HepG2 (cell line): Measurements from ENCODE around the gene ZG16B. TPM values are rescaled to one million over a fixed set of nuclear protein-coding genes. Genes with fewer than 3 reads are reported as not detected.

Experiments used
- NR2F1 ChIP-seq, 2 experiments: fragments of 450-650 bp in 1 of 2; formaldehyde crosslinking in 1 of 2; IDR thresholded peaks; 2 replicates each; pipeline versions ENCODE4 v1.5.0 to v1.6.1; 2016 to 2020; ENCODE audit warnings: mild to moderate bottlenecking in 1 of 2, missing compliant biosample characterization in 1 of 2, missing genetic modification reagents in 1 of 2, moderate library complexity in 1 of 2
- YEATS2 ChIP-seq: sonication (generic); formaldehyde crosslinking; IDR thresholded peaks from 2 replicates; pipeline ENCODE4 v1.4.0; 2020; ENCODE audit warnings: missing genetic modification reagents, borderline replicate concordance
- ZNF251 ChIP-seq: sonication (generic); formaldehyde crosslinking; IDR thresholded peaks from 2 replicates; pipeline ENCODE4 v1.9.0; 2021; ENCODE audit warnings: mild to moderate bottlenecking, missing genetic modification reagents
- ZNF724P ChIP-seq: sonication (generic); formaldehyde crosslinking; IDR thresholded peaks from 2 replicates; pipeline ENCODE4 v1.8.0; 2022; ENCODE audit warnings: missing genetic modification reagents, borderline replicate concordance
- polyA plus RNA-seq, 8 experiments: library from polyadenylated mRNA; depleted of rRNA in 3 of 8; stranded (reverse) in 7 of 8; unstranded in 1 of 8; fragments of >200 nt; fragmentation: Illumina TruSeq in 4 of 8; extraction: Trizol in 4 of 8; gene quantifications; 2 replicates each; pipeline versions ENCODE4 v1.2.1 to v1.2.3, GENCODE V29; 2011 to 2016; ENCODE audit warnings: low read depth in 4 of 8, missing spikeins in 1 of 8, mixed read lengths in 1 of 8; ENCODE audit not compliant: insufficient read depth in 1 of 8
- total RNA-seq, 5 experiments: library from RNA; depleted of rRNA; stranded (reverse); fragments of >200 nt; fragmentation: Illumina TruSeq; extraction: Trizol; gene quantifications; 2 replicates each; pipeline ENCODE4 v1.2.3, GENCODE V29; 2016; ENCODE audit warnings: low read depth in 1 of 5
- TF ChIP-seq, protein P1 (sequence below): IDR thresholded peaks from 2 replicates; pipeline ENCODE4 v1.6.1; 2016; ENCODE audit warnings: low read depth, missing genetic modification reagents, missing compliant biosample characterization
- TF ChIP-seq, protein P2 (sequence below): sonication (generic); formaldehyde crosslinking; IDR thresholded peaks from 2 replicates; pipeline ENCODE4 v1.4.0; 2020; ENCODE audit warnings: missing genetic modification reagents
- TF ChIP-seq, protein P3 (sequence below): sonication (generic); formaldehyde crosslinking; IDR thresholded peaks from 2 replicates; pipeline ENCODE4 v1.5.1; 2020; ENCODE audit warnings: mild to moderate bottlenecking, missing genetic modification reagents, borderline replicate concordance
- TF ChIP-seq, protein P4 (sequence below): sonication (generic); formaldehyde crosslinking; IDR thresholded peaks from 2 replicates; pipeline ENCODE4 v1.4.0; 2020; ENCODE audit warnings: mild to moderate bottlenecking, missing genetic modification reagents

Gene ZG16B
- total and polyA plus RNA-seq, 2 of the 13 experiments (the other 11 are each of a cell fraction or from before 2014, with no cell fraction given) = 1.5 to 11.3 TPM

DNA sequence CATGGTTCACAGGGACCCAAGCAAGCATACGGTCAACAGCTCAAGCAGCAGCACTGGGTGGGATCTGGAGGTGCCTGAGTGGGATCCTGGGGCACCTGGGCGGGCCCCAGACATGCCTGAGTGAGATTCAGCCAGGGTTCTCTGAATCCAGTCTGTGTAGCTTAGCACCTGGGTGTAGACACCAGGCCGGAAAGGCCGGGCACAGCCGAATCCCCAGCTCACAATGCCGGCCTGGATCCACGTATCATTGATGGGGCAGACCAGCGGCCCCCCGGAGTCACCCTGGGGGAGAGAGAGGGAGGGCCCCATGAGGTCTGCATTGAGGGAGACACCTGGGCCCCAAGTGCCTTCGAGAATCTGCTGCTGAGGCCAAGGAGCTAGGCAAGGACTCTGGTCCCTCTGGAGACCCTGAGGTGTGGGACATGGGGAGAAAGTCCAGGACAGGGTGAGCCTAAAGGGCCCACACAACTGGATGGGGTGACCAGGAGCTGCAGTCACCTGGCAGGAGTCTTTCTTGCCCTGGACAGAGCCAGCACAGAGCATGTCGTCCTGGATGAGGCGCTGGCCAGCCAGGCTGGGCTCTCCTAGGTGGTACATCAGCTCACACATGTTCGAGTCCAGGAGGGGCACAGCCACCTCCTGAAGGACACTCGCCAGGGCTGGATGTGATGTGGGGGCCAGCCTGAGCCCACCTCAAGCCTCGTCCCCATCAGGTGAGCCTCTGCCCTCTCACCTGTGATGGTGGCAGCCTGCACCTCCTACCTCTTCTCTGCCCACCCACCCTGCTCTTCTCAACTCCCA, 9.7 kb downstream of the ZG16B start (continued):
- TF ChIP-seq, protein P1, sequence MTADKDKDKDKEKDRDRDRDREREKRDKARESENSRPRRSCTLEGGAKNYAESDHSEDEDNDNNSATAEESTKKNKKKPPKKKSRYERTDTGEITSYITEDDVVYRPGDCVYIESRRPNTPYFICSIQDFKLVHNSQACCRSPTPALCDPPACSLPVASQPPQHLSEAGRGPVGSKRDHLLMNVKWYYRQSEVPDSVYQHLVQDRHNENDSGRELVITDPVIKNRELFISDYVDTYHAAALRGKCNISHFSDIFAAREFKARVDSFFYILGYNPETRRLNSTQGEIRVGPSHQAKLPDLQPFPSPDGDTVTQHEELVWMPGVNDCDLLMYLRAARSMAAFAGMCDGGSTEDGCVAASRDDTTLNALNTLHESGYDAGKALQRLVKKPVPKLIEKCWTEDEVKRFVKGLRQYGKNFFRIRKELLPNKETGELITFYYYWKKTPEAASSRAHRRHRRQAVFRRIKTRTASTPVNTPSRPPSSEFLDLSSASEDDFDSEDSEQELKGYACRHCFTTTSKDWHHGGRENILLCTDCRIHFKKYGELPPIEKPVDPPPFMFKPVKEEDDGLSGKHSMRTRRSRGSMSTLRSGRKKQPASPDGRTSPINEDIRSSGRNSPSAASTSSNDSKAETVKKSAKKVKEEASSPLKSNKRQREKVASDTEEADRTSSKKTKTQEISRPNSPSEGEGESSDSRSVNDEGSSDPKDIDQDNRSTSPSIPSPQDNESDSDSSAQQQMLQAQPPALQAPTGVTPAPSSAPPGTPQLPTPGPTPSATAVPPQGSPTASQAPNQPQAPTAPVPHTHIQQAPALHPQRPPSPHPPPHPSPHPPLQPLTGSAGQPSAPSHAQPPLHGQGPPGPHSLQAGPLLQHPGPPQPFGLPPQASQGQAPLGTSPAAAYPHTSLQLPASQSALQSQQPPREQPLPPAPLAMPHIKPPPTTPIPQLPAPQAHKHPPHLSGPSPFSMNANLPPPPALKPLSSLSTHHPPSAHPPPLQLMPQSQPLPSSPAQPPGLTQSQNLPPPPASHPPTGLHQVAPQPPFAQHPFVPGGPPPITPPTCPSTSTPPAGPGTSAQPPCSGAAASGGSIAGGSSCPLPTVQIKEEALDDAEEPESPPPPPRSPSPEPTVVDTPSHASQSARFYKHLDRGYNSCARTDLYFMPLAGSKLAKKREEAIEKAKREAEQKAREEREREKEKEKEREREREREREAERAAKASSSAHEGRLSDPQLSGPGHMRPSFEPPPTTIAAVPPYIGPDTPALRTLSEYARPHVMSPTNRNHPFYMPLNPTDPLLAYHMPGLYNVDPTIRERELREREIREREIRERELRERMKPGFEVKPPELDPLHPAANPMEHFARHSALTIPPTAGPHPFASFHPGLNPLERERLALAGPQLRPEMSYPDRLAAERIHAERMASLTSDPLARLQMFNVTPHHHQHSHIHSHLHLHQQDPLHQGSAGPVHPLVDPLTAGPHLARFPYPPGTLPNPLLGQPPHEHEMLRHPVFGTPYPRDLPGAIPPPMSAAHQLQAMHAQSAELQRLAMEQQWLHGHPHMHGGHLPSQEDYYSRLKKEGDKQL (CRISPR knock-in tag) = no peak
- TF ChIP-seq YEATS2 (no peak), NR2F1 (CRISPR knock-in tag; IDR thresholded peaks at IDR 0.05) (no peak), ZNF724P (CRISPR knock-in tag) (no peak), ZNF251 (CRISPR knock-in tag) (no peak)
- TF ChIP-seq, protein P2, sequence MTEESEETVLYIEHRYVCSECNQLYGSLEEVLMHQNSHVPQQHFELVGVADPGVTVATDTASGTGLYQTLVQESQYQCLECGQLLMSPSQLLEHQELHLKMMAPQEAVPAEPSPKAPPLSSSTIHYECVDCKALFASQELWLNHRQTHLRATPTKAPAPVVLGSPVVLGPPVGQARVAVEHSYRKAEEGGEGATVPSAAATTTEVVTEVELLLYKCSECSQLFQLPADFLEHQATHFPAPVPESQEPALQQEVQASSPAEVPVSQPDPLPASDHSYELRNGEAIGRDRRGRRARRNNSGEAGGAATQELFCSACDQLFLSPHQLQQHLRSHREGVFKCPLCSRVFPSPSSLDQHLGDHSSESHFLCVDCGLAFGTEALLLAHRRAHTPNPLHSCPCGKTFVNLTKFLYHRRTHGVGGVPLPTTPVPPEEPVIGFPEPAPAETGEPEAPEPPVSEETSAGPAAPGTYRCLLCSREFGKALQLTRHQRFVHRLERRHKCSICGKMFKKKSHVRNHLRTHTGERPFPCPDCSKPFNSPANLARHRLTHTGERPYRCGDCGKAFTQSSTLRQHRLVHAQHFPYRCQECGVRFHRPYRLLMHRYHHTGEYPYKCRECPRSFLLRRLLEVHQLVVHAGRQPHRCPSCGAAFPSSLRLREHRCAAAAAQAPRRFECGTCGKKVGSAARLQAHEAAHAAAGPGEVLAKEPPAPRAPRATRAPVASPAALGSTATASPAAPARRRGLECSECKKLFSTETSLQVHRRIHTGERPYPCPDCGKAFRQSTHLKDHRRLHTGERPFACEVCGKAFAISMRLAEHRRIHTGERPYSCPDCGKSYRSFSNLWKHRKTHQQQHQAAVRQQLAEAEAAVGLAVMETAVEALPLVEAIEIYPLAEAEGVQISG = no peak
- TF ChIP-seq, protein P3, sequence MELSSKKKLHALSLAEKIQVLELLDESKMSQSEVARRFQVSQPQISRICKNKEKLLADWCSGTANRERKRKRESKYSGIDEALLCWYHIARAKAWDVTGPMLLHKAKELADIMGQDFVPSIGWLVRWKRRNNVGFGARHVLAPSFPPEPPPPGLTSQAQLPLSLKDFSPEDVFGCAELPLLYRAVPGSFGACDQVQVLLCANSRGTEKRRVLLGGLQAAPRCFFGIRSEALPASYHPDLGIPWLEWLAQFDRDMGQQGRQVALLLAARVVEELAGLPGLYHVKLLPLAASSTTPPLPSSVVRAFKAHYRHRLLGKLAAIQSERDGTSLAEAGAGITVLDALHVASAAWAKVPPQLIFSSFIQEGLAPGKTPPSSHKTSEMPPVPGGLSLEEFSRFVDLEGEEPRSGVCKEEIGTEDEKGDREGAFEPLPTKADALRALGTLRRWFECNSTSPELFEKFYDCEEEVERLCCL (CRISPR knock-in tag) = no peak
- TF ChIP-seq, protein P4, sequence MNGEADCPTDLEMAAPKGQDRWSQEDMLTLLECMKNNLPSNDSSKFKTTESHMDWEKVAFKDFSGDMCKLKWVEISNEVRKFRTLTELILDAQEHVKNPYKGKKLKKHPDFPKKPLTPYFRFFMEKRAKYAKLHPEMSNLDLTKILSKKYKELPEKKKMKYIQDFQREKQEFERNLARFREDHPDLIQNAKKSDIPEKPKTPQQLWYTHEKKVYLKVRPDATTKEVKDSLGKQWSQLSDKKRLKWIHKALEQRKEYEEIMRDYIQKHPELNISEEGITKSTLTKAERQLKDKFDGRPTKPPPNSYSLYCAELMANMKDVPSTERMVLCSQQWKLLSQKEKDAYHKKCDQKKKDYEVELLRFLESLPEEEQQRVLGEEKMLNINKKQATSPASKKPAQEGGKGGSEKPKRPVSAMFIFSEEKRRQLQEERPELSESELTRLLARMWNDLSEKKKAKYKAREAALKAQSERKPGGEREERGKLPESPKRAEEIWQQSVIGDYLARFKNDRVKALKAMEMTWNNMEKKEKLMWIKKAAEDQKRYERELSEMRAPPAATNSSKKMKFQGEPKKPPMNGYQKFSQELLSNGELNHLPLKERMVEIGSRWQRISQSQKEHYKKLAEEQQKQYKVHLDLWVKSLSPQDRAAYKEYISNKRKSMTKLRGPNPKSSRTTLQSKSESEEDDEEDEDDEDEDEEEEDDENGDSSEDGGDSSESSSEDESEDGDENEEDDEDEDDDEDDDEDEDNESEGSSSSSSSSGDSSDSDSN (CRISPR knock-in tag) = no peak
- TF ChIP-seq, all 625 proteins: peak for 0
